Retina (tissue), 1 donor: ENCODE results near the gene CD69.

ENCODE experiments used
- DNase-seq: peaks from one replicate; pipeline ENCODE4 v3.0.0-alpha.2; 2016

Gene CD69

GRCh38 chr12:9760699-9761418 is at the start of gene CD69:
Gene CD69 (minus strand): TSS chr12:9760901. CDS start chr12:9760820, 81 bp downstream.
- DNase-seq, result no peak

GRCh38 chr12:9809866-9810265 is 49.2 kb upstream of the CD69 start:
- DNase-seq, result no peak

- no peak for DNase-seq
Measured at GRCh38 chr12:9809338-9809737, 48.6 kb upstream of the CD69 start.

- no peak for DNase-seq
Measured at GRCh38 chr12:9808504-9808903, 47.8 kb upstream of the CD69 start.

GRCh38 chr12:9806714-9807113 is 46.0 kb upstream of the CD69 start:
- no peak for DNase-seq

GRCh38 chr12:9805883-9806282 is 45.2 kb upstream of the CD69 start:
- no peak for DNase-seq

- DNase-seq, result no peak
Measured at GRCh38 chr12:9799961-9800360, 39.3 kb upstream of the CD69 start.

GRCh38 chr12:9797722-9798619 is 37.3 kb upstream of the CD69 start:
- DNase-seq, result peak; percentile 39

- DNase-seq, result peak; percentile 23
Measured at GRCh38 chr12:9796971-9797370, 36.3 kb upstream of the CD69 start.

- DNase-seq, result no peak
Measured at GRCh38 chr12:9796346-9796745, 35.6 kb upstream of the CD69 start.

GRCh38 chr12:9795945-9796344 is 35.2 kb upstream of the CD69 start:
- DNase-seq, result no peak

GRCh38 chr12:9794484-9795093 is 33.9 kb upstream of the CD69 start:
- DNase-seq, result no peak

GRCh38 chr12:9793779-9794395 is 33.2 kb upstream of the CD69 start:
- no peak for DNase-seq

GRCh38 chr12:9792961-9793617 is 32.4 kb upstream of the CD69 start:
- DNase-seq, result no peak

- DNase-seq, result no peak
Measured at GRCh38 chr12:9792185-9792900, 31.6 kb upstream of the CD69 start.

- DNase-seq, result no peak
Measured at GRCh38 chr12:9786726-9787717, 26.3 kb upstream of the CD69 start.

GRCh38 chr12:9784816-9785215 is 24.1 kb upstream of the CD69 start:
- DNase-seq, result no peak

- no peak for DNase-seq
Measured at GRCh38 chr12:9784326-9784725, 23.6 kb upstream of the CD69 start.

GRCh38 chr12:9782547-9783382 is 22.1 kb upstream of the CD69 start:
- no peak for DNase-seq

GRCh38 chr12:9781360-9781759 is 20.7 kb upstream of the CD69 start:
- no peak for DNase-seq
